Activated CD4-positive, alpha-beta T cell treated with anti-CD3 and anti-CD28 coated beads for 24 hours (primary cell): ENCODE results near the gene SLC49A3.
"Not testable (repeated sequence)": the region's sequence is repeated elsewhere in the genome, so short reads cannot be mapped to it uniquely, and the experiment has no call there.

Experiments
- DNase-seq, 2 donors: peaks; one replicate each; pipeline ENCODE4 v3.0.0-alpha.2; 2020; ENCODE audit warnings: low read depth in 2 of 2

The SLC49A3 gene

GRCh38 chr4:722169-722725 is 33.3 kb upstream of the SLC49A3 start:
- DNase-seq: no peak

- DNase-seq: no peak
These were observed 32.6 kb upstream of the SLC49A3 start for GRCh38 chr4:721261-722168.

DNA sequence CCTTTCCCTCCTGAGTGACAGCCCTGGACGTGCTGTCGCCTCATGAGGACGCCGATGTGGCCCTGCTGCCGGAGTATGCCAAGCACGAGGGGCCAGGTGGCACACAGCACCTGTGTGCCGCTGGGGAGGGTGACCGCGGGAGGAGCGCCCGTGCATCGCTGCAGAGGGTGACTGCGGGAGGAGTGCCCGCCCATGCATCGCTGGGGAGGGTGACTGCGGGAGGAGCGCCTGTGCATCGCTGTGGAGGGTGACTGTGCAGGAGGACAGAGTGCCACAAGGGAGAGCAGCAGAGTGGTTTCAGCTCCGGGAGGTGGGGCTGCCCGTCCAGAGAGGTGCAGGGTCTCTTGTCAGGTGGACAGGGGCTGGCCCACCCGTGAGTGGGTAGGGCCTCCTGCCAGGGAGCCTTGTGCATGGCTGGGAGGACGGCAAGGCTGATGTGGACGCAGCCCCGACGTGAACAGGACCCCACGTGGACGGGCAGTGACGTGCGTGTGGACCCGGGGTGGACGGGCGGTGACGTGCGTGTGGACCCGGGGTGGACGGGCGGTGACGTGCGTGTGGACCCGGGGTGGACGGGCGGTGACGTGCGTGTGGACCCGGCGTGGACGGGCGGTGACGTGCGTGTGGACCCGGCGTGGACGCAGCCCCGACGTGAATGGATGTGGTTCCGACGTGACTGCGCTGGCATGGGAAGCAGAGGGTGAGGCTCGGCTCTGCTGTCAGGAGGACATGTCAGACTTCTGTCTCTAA is 31.3 kb upstream of the SLC49A3 start:
- no peak for DNase-seq

- DNase-seq: no peak
These were observed 29.5 kb upstream of the SLC49A3 start for GRCh38 chr4:718460-718859.

DNA sequence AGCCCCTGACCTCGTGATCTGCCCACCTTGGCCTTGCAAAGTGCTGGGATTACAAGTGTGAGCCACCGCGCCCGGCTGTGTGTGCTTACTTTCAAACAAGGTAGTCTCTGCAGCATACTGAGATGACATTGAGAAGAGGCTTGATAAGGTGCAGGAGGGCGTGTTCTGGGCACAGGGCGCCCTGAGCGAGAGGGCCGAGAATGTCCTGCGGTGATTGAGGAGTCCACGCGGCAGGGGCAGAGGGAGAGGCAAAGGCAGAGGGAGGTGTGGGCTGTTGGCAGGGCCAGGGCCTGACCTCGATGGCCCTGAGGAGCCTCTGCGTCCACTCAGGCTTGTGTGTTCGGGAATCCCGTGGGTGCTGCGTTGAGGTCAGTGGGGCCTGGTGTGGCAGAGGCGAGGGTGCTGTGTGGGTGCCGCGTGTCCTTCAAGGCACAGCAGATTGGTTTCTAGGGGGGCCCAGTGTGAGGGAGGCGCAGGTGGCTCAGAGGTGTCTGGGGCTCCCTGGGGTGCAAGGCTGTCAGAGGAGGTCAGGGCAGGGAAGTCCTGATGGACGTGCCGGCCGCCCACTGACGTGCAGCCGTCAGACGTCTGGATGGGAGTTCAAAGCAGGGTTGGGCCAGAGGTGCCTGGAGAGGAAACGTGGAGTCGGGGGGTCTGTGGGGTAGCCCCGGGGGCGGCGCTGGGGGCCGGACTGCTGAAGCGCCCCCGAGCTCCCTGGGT is 28.8 kb upstream of the SLC49A3 start:
- DNase-seq: no peak

- no peak for DNase-seq
These were observed 25.1 kb upstream of the SLC49A3 start for GRCh38 chr4:714087-714486.

GRCh38 chr4:712916-713632 is 24.1 kb upstream of the SLC49A3 start:
- DNase-seq: no peak

DNA sequence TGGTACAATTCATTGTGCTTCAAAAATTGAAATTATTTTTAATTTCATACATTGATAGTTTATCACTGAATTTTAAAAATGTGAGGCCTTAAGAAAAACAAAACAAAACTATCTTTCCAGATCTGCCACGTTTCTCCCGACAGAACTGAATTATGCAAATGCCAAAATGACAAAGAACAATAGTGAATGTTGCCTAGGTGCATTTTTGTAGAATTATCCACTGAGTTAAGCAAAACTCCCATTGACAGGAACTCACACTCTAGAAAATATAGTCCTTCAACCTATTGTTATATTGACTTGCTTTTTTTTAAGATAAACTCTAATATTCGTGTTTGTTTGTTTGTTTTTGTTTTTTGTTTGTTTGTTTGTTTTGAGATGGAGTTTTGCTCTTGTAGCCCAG is 23.1 kb upstream of the SLC49A3 start:
- no peak for DNase-seq

DNA sequence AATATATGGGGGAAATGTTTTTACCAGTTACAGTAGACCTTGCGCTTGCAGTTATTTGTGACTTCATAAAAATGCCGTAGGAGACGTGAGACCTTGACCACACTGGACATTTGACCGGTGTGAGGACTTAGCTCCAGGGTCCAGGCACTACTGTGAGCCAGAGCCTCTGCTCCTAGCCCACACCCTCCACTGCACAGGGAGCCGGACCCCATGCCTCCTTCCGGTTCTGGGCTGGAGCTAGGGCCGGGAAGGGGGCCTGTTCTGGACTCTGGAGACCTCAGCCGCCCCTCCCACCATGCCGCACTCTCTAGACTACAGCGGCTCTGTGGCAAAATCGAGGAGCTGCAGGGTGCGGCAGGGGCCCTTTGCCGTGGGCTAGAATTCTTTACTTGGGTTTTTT is 22.0 kb upstream of the SLC49A3 start:
- no peak for DNase-seq

- DNase-seq: no peak
These were observed 21.2 kb upstream of the SLC49A3 start for GRCh38 chr4:710116-710515.

GRCh38 chr4:709348-709747 is 20.4 kb upstream of the SLC49A3 start:
- DNase-seq: no peak

DNA sequence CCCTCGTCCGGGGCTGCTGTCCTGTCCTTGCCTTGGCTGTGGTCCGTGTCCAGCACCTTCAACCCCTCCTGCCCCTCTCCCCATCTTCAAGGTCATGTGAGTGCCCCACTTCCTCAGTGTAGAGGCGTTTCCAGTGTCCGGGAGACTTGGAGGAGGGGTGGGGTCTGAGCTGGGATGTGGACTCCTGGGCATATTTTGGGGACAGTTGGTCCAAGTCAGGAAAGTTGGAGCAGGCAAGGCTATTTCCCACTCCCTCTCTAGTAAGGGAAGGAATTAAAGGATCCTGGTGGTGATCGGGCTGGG is 19.6 kb upstream of the SLC49A3 start:
- DNase-seq: no peak

DNA sequence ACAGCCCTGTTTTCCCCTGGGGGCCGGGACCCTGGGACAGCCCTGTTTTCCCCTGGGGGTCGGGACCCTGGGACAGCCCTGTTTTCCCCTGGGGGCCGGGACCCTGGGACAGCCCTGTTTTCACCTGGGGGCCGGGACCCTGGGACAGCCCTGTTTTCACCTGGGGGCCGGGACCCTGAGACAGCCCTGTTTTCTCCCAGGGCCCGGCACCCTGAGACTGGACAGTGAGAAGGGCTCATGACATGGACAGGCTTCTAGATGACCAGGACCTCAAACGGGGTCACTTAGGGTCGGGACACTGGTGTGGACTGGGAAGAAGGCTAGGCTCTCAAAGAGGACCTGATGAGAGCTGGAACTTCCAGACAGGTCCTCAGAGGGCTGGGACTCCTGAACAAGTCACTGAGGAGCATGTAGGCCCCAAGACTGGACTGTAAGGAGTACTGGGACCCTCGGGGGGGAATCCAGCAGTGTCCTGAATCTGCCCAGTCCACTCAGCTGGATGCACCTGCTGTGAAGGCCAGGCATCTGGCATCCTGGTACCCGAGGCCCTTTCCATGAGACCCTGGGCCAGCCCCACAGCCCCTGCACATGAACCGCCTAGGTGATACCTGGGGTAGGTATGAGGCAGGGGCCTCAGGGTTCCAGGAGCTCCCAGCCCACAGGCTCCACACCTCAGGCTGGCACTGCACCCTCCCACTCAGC is 19.1 kb upstream of the SLC49A3 start:
- no peak for DNase-seq

DNA sequence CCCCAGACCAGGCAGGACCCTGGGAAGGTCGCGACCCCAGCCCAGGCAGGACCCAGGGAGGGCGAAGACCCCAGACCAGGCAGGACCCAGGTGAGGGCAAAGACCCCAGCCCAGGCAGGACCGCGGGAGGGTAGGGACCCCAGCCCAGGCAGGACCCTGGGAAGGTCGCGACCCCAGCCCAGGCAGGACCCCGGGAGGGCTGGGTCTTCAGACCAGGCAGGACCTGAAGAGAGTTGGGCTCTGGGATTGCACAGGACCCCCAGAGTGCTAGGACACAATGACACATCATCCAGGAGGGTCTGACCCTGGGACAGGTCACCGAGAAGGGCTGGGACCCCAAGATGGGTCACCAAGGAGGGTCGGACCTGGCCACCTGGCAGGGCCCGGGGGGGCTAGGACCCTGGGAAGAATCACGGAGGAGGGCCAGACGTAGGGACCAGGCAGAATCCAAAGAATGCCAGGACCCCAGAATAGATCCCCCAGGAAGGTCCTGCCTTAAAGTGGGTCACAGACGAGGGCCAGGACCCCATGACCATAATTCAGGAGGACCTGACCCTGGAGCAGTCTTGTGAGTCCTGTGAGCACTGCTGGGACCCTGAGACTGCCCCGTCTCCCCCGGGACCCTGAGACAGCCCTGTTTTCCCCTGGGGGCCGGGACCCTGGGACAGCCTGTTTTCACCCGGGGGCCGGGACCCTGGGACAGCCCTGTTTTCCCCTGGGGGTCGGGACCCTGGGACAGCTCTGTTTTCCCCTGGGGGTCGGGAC is 18.1 kb upstream of the SLC49A3 start:
- DNase-seq: no peak

DNA sequence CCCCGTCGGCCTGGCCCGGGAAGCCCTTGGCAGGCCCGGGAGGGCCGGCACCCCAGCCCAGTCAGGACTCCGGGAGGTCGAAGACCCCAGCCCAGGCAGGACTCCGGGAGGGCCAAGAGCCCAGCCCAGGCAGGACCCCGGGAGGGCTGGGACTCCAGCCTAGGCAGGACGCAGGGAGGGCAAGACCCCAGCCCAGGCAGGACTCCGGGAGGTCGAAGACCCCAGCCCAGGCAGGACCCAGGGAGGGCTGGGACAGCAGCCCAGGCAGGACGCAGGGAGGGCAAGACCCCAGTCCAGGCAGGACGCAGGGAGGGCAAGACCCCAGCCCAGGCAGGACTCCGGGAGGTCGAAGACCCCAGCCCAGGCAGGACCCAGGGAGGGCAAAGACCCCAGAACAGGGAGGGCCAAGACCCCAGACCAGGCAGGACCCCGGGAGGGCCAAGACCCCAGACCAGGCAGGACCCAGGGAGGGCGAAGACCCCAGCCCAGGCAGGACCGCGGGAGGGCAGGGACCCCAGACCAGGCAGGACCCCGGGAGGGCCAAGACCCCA is 17.2 kb upstream of the SLC49A3 start:
- DNase-seq: not testable (repeated sequence)

- peak; percentile 97 for DNase-seq
These were observed 16.5 kb upstream of the SLC49A3 start, which contains the start of gene PCGF3 for GRCh38 chr4:705278-706082. PCGF3 (plus strand) TSS chr4:705832; CDS start chr4:733681, 27,849 bp downstream.

- DNase-seq: no peak
These were observed 16.0 kb upstream of the SLC49A3 start for GRCh38 chr4:704971-705277.

- DNase-seq: no peak
These were observed 15.4 kb upstream of the SLC49A3 start for GRCh38 chr4:704198-704891.
